Activated CD8-positive, alpha-beta memory T cell treated with anti-CD3 and anti-CD28 coated beads, Interleukin-2, amount 50 U/mL, for 24 hours (primary cell): ENCODE data around the gene IL18BP.

ENCODE experiments used
- DNase-seq: peaks from one replicate; pipeline ENCODE4 v3.0.0-alpha.2; 2020; ENCODE audit errors: extremely low read depth

The IL18BP gene

DNA sequence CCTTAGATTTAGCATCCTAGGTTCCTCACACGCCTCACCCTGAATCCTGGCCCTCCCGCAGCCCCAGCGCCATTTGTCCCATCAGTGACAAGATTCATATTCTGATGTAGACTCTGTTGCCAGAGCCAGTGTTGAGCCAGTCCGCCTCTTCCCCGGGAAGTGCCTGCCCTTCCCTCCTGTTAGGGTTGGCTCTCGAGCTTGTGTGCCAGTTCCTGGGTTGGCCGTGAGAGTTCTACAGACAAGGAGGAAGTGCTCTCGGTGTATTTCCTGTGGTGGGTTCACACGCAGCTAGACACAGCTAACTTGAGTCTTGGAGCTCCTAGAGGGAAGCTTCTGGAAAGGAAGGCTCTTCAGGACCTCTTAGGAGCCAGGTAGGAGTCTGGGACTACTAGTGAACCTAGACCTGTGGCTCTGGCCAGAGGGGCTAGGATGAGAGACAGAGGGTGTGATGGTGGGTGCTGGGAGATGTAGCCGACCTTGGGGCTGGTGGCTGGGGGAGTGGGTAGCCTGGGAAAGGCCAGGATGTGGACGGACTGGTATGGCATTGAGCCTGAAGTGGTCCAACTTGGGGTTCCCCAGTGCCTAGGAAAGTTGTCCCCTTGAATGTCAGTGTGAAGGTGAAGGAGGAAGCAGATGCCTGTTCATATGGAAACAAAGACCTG lies at the start of gene IL18BP:
Gene IL18BP (plus strand): TSS at position 261 of the 662 bp plus-strand sequence. CDS start 1,076 bp downstream, outside the sequence.
- DNase-seq: no peak

DNA sequence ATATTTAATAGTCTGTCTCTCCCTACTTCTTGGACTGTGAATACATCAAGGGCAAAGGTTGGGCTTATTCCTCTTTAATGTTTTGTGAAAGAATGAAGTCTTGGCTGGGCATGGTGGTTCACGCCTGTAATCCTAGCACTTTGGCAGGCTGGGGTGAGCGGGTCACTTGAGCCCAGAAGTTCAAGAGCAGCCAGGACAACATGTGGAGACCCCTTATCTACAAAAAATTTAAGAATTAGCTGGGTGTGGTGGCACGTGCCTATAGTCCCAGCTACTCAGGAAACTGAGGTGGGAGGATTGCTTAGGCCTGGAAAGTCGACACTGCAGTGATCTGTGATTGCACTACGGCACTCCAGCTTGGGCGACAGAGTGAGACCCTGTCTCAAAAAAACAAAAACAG lies 49.7 kb upstream of the IL18BP start:
- DNase-seq: no peak

DNA sequence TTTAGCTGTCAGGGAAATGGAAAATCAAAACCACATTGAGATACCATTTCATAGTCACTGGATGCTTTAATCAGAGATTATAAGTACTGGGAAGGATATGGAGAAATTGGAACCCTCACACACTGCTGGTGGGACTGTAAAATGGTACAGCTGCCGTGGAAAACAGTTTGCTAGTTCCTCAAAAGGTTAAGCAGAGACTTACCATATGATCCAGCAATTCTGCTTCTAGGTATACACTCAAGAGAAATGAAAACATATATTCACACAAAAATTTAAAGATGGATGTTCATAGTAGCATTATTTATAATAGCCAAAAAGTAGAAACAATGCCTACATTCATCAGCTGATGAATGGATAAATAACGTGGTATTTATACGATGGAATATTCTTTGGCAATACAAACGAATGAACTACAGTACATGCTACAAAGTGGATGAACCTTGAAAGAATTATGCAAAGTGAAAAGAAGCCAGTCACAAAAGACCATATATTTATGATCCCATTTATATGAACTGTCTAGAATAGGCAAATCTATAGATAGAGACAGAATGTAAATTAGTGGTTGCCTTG lies 46.9 kb upstream of the IL18BP start:
- DNase-seq: no peak

DNA sequence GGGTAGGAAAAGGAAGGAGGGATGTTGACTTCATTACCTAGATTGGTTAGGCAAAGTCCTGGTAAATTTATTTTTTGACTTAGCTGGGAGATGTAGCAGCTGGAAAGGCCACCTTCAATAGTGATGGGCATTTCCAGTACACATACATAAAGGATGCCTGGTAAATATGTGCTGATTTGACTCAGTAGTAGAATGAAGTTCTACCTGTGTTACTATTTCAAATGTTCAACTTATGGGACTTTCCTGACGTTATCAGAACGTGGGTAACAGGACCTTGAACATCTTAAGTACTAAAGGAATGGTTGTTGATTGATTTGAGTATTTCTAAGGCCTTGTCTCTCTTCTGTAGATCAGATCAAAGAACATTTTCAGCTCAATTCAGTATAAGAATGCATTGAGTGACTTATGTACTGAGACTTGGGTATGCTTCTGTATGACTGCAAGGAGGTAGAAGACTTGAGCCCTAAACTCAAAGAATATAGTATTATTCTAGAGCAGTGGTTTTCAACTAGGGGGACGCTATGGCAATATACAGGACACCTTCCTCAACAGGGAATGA lies 42.7 kb upstream of the IL18BP start:
- no peak for DNase-seq

DNA sequence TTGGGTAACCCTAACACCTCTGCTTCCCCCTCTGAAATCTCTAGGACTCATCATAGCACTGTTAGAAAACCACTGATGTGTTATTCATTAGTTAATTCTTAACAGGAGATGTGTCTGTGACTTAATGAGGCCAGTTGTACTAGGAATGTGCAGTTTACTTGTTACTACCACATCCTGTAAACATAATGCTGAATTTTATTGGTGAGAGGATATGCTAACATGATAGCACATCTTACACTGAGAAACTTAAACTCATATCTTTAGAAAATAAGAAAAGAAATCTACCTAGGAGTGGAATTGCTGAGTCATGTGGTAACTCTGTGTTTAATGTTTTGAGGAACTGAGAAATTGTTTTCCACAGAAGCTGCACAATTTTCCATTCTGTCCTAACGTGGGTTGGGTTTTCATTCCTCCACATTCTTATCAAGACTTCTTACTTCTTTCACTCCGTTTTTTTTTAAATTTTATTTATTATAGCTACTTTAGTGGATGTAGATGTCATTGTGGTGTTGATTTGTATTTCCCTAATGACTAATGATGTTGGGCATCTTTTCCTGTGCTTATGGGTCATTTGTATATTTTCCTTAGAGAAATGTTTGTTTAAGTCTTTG lies 36.2 kb upstream of the IL18BP start:
- no peak for DNase-seq

DNA sequence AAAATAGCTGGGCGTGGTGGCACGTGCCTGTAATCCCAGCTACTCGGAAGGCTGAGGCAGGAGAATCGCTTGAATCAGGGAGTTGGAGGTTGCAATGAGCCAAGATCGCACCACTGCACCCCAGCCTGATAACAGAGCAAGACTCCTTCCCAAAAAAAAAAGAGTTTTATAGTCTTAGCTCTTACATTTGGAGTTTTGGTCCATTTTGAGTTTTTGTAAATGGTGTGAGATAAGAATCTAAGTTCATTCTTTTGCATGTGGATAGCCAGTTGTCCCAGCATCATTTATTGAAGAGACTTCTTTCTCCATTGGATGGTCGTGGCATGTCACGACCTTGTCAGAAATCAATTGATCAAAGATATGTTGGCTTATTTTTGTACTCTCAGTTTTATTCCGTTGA lies 35.2 kb upstream of the IL18BP start:
- DNase-seq: no peak

DNA sequence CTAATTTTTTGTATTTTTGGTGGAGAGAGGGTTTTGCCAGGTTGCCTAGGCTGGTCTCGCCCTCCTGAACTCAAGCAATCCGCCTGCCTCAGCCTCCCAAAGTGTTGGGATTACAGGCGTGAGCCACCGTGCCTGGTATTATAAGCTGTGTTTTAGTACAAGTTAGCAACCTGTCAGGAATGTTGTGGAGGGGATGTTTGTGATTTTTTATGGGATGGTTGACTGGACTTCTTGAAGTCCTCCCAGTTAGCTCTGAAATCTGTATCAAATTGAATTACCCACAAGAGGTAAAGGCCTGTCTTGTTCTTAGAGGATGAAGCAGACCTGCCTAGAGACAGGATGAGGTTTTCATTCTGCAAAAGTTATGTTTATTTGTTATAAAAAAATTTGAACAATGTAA lies 34.1 kb upstream of the IL18BP start:
- no peak for DNase-seq

DNA sequence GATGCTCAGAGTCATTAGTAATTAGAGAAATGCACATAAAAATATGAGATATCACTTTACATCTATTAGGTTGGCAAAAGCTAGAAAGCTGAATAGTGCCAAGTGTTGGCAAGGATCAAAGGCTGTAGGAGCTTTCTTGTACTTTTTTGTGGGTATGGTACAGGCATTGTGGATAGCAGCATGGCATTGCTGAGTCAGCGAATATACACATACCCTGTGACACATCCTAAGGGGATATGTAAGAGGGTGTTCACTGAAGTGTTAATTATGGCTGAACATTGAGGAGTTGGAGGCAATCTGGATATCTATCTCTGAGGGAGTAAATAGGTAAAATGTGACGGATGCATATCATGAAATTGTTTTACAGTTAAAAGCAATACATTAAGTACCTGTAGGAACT lies 27.0 kb upstream of the IL18BP start:
- DNase-seq: no peak

DNA sequence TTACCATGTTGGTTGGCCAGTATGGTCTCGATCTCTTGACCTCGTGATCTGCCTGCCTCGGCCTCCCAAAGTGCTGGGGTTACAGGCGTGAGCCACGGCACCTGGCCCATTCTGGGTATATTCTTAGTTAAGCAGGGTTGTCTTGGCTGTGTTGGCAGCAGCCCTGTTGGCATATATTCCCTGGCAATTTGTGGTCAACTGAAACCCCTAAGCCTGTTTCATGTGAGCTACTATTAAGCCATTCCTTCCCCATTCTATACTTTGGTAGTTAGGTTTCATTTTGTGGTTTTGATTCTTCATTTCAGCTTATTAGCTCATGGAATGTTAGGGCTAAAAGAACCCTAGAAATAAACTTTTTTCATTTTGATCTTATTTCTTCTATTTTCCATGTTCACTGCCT lies 22.2 kb upstream of the IL18BP start:
- no peak for DNase-seq

DNA sequence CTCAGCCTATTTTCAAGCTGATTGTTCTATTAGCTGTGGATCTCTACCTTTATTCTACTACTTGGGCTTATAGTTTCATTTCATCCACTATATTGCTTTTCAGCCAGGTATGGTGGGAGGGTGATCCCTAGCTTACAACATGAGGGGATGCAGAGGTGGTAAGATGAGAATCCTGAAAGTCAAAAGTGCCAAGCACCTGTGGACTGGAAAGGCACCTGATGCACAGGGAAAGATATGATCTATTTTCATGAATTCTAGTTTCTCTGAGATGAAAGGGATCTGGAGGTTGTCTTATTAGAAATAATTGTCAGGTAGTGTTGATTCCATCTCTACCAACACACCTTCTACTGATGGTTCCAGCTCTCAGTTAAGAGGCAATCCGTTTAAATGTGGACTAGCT lies 21.6 kb upstream of the IL18BP start:
- DNase-seq: no peak

DNA sequence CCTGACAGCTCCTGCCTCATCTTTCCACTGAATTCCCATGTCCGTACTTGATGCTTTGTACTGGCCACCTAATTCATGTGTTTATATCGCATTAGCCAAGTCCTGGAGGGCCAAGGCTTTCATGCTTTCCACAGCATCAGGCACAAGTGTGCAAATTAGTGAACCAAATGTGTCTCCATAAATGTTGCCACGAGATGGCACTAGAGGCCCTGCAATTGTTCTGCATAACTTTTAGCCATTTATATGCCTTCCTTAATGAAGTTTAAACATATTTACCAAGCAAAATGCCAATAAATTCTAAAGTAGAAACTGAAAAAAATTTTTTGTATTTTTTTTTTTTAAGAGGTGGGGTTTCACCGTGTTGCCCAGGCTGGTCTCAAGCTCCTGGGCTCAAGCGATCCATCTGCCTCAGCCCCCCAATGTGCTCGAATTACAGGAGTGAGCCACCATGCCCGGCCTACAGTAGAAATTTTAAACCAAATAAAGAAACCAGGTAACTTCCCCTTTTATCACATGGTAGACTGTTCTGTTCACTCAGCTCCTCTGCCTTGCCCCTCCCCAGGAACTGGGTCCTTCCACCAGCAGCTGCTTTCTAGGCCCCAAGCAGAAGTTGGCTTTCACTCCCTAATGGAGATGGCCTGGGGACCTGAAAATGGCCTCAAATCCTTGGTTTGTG lies 20.8 kb upstream of the IL18BP start:
- DNase-seq: no peak

DNA sequence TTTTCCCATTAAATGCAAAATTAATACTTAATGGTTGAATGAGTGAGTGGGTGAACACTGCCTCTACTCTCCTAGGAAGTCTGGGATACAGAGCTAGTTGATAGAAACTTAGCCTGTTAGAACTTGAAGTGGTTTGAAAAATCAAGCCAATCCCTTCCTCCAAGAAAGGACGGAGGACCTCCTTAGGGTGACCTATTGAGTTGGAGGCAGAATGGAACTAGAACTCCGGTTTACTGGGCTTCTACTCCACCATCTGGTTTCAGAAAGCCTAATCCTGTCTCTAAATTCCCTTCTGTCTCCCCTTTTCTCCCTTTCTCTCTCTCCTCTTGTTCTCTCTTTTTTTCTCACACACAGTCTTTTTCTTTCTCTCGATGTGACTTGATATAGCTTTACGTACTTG lies 19.6 kb upstream of the IL18BP start:
- no peak for DNase-seq

DNA sequence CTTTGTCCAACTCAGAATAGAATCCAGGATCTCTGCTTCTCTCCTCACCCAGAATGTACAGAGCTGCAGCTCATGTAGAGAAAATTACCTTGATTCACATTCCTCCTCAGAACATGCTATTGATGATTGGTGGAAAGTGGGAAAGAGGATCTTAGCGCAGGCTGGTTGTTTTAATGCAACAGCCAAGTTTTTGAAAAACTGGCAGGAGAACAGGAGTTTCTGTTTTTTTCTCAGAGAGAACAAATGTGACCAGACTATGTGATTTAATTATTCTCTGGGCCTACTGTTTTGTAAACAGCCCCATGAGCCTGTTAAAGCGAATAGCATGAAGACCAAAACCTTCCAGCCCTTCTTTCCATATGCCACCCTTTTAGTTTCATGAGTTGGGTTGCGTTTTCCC lies 19.1 kb upstream of the IL18BP start:
- no peak for DNase-seq

DNA sequence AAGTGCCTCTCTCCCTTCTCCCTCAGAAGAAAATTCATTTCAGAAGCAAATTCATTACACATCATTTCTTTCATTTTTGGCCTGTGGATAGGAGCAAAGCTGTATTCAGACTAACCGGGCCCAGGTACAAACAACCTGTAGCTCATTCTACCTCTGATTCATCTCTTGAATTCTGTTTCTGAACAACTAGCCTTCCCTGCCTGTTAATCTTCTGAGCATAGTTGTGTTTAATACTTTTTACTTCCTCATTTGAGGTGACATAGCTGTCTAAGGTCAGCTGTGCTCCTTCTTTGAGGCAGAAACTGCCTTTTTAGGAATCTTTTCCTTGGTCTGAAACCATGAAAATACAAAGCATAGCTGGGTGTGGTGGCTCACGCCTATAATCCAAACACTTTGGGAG lies 12.6 kb upstream of the IL18BP start:
- DNase-seq: no peak

DNA sequence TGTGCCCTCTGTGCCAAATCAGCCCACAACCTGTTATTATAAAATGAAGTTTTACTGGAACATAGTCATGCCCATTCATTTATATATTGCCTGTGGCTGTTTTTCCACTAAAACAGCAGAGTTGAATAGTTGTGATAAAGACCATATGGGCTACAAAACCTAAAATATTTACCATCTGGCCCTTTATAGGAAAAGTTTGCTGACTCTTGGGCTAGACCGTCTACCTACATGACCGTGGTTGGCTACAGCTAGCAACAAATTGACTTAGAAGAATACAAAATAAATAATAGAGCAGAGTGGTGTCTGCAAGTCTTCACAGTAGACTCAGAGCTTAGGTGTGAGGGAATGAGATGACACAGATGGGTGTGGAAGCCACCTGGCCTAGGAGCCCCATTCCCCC lies 11.2 kb upstream of the IL18BP start:
- DNase-seq: no peak

DNA sequence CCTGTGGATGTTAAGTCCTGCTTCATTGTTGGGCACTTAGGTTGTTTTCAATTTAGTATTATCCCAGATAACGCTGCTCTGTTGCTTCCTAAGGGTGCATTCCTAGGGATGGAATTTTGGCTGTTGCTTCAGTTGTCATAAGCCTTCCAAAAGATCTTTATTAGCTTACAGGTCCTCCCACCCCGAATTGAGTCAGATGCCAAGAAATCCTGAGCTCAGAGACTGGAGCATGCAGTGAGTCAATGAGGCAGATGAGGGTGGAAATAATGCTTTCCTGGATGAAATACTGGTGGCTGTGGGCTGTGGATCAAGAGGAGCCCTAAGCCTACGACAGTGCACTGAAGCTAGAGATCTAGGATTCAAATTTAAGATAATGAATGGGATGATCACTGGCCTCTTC lies 10.7 kb upstream of the IL18BP start:
- DNase-seq: no peak

DNA sequence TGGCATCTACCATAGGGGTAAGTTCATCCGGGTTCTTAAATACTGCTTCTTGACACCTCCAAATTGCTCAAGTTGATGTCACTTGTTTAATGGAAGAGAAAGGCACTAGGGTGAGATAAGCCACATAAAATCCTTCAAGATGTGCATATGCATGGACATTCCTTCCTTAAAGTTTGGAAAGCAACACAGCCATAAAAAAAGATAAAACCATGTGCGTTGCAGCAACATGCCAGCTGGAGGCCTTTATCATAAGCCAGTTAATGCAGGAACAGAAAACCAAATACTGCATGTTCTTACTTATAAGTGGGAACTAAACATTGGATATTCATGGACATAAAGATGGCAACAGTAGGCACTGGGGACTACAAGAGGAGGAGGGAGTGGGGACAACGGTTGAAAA lies 8.0 kb upstream of the IL18BP start:
- DNase-seq: no peak

DNA sequence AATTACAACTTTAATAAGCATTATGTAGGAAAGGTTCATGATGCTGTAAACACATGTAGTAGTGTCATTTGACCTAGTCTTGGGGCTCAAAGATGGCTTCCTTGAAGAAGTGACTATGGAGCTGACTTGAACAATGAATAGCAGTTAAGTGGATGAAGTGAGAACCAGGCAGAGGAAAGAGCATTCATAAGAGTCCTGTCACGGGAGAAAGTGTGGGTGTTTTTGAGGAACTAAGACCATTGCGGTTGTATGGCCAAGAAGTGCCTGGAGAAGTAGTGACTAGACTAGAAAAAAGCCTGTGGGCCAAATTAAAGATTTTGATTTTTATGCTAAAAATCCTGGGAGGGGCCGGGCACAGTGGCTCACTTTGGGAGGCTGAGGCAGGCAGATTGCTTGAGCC lies 7.2 kb upstream of the IL18BP start:
- no peak for DNase-seq

DNA sequence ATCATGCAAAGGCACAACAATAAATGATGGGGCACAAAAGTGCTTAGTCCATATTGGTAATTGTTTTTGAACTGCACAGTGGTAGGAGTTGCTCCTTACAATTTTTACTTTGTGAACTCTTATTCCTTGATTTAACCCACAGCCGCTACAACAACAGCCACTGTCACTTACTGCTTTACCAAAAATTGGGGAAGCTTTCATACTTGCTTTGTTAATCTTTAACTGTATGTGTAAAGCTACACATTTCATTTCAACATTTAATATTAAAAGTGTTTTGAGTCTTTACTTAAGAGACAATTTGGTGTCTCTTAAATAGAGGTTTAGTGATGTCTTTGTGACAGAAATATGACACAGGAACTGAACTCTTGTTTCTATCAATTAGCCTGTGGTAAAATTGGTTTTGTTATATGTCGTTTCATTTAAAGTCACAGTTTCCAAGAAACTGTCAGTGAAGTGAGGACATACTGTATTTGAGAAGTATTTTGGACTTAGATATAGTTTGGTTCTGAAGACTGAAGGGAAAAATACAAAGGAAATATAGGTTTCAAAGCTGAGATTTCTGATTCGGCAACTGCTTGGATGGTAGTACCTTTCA lies 6.5 kb upstream of the IL18BP start:
- no peak for DNase-seq

DNA sequence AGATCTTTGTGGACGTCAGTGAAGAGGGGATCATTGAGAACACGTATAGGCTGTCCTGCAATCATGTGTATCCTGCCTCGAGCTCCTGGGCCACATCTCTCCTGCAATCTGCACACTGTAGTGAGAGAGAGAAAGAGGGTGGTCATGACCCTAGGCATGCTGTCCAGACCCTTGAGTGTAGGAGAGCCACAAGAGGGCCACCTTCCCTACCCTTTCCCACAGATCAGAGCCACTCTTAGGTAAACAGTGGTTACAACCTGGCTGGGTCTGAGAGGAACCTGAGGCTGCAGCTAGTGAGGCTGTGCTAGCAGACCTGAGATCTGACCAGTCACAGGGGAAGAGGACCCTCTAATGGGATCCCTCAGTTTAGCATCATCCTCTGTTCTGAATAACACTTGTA lies 3.9 kb upstream of the IL18BP start:
- DNase-seq: no peak

DNA sequence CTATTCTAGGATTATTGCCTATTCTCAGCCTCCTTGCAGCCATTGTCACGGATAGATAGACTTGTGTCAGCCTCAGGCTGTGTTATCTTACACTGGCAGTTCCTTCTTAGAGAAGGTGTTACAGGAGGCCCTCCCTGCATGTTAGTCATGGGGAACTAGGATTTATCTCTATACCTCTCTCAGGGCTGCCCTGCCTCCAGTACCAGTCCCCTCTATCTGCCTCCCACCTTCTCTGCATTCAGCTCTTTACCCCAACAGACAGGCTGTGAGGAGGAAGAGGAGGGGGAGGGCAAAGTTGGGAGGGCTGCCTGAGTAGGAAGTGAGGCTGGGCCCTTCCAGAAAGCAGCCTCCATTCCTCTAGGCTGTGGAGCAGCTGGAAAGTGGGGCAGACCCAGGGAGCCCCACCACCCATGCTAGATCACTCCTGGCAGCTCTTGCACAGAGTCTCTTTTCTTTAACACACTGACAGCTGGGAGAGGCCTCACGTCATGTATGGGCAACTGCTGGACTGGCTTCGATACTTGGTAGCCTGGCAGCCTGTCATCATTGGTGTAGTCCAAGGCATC lies 2.9 kb upstream of the IL18BP start:
- no peak for DNase-seq

DNA sequence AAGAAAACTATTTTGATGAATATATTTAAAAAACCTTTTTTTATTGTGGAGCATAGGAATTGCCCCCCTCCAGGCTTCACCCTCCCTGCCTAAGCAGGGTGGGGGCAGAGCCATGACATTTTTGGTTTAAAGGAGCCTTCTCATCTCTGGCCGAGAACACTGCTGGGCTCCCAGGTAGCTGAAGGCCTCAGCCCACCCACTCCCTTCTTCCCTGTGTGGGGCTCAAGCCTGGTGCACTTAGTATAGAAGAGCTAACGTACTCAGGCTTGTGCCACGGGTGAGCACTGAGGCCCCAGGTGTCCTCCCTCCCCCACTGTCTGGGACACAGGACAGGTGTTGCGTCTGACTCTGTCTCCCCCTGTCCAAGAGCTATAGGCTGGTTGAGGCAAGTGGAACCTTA lies 2.2 kb upstream of the IL18BP start:
- no peak for DNase-seq
